ENCODE measurements around the gene RNU4-1.
"Not testable (repeated sequence)": the region's sequence is repeated elsewhere in the genome, so short reads cannot be mapped to it uniquely, and the experiment has no call there.

RNU4-1 gene

DNA sequence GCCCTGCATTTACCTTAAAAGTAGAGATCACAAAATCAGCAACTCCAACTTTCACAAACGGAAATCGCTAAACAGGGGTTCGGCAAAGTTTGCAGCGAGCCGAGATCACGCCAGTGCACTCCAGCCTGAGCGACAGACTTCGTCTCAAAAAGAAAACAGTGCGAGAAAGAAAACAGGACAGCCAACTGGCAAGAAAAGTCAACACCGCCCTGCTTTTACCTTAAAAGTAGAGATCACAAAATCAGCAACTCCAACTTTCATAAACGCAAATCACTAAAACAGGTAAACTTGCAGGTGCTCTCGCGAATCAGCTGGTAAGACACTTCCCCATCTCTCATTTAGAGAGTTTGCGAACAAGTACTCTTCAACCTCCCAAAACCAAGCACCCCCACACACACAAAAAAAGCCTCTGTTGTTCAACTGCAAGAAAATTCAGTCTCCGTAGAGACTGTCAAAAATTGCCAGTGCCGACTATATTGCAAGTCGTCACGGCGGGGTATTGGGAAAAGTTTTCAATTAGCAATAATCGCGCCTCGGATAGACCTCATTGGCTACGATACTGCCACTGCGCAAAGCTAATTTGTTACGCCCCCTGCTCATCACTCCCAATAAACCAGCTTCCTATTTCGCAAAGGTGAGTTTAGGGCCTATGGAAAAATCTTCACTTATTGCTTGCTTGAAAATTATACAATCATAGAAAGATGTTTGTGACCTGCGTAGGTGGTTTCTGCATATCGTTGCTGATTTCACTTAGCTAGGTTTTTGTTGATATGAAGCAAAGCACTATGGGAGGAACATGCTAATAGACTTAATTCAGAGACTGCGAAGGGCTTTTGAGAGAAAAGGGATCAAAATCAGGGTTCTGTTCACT, at the start of gene RNU4-1:
Gene RNU4-1 (minus strand): TSS at position 577 of the 871 bp plus-strand sequence.
- peak within 1 kb of the TSS; percentile 61 for H3K4me3 ChIP-seq (ENCODE audit: low read depth, low read length)
- peak; percentile 79 for DNase-seq (ENCODE audit: low read depth, low spot score)
- ChIA-PET CTCF (interaction anchor here (0.8 to 12.0 kb wide), 5 partner anchors 9 to 94 kb away, joined by 3 to 175 read pairs (median 4); partner anchors contain the start of genes PXN and SIRT4), POLR2A (interaction anchor here (0.6 to 4.9 kb wide), 18 partner anchors 7 to 131 kb away, joined by 3 to 249 read pairs (median 10); partner anchors contain the start of genes PXN, RPLP0 and SIRT4)
- TF ChIP-seq, protein P1, sequence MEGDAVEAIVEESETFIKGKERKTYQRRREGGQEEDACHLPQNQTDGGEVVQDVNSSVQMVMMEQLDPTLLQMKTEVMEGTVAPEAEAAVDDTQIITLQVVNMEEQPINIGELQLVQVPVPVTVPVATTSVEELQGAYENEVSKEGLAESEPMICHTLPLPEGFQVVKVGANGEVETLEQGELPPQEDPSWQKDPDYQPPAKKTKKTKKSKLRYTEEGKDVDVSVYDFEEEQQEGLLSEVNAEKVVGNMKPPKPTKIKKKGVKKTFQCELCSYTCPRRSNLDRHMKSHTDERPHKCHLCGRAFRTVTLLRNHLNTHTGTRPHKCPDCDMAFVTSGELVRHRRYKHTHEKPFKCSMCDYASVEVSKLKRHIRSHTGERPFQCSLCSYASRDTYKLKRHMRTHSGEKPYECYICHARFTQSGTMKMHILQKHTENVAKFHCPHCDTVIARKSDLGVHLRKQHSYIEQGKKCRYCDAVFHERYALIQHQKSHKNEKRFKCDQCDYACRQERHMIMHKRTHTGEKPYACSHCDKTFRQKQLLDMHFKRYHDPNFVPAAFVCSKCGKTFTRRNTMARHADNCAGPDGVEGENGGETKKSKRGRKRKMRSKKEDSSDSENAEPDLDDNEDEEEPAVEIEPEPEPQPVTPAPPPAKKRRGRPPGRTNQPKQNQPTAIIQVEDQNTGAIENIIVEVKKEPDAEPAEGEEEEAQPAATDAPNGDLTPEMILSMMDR (IDR thresholded peaks at IDR 0.05; ENCODE audit: insufficient read depth, low read length, missing control alignments): no peak

DNA sequence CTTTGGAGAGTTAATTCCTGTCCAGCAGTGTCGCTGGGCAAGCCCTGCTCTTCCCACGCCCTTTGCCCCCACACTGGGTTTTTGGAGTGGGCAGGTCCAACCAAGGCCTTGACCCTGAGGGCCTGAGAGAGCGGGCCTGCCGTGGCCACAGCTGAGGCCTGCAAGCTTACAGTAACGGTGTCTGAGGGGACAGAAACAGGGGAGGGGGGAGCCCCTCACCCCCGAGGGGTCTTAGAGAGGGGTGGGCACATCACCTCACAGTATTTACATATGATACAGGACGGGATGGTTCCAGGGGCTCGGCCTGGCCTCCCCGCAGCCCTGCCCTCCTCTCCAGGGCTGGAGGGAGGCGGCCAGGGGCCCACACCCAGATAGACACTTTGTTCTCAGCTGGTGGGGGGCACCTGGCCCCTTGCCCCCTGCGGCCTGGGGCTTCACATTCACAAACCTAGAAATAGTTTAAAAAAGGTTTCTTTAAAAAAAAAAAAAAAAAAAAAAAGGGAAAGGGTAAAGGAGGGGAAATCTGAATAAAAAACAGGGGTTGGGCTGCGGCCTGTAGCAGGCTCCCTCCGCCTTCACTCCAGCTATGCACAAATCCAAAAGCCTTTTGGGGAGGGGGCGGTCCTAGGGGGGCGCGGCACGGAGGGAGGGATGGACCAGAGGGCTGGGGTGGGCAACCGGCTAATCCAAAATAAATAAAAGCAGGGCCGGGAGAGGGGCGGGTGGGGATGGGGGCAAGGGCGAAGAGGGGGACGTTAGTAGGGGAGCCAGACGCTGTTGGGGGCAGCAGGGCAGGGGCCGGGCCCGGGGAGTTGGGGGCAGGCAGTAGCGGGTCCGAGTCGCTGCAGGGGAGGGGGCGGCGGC, 49.4 kb upstream of the RNU4-1 start:
- DNase-seq (ENCODE audit: low read depth, low spot score): no peak
- H3K4me3 ChIP-seq (ENCODE audit: low read depth, low read length): no peak overlapping the region
- ChIA-PET CTCF (interaction anchor here (0.8 to 1.7 kb wide), 3 partner anchors 11 to 15 kb away, joined by 3 to 9 read pairs (median 4); no protein-coding TSS in a partner anchor), POLR2A (no interaction called here)
- TF ChIP-seq, protein P1 (IDR thresholded peaks at IDR 0.05; ENCODE audit: insufficient read depth, low read length, missing control alignments): no peak

DNA sequence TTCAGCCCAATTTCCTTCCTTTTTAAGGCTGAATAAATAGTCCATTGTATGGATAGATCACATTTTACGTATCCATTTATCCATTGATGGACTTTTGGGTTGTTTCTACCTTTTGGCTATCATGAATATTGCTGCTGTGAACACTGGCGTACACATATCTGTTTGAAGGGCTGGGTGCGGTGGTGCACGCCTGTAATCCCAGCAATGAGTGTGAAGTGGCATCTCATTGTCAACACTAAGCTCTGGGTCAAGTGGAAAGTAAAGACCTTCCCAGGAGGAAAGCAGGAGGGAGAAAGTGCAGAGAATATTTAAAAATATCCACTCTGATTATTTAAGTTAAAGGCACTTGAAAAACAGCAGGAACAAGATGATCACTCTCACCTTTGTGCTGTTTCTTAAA, 46.2 kb upstream of the RNU4-1 start:
- TF ChIP-seq, protein P1 (IDR thresholded peaks at IDR 0.05; ENCODE audit: insufficient read depth, low read length, missing control alignments): no peak
- ChIA-PET CTCF (interaction anchor here (1.2 to 2.5 kb wide), 4 partner anchors 12 to 92 kb away, joined by 4 to 6 read pairs (median 4); no protein-coding TSS in a partner anchor), POLR2A (no interaction called here)
- H3K4me3 ChIP-seq (ENCODE audit: low read depth, low read length): no peak overlapping the region
- DNase-seq (ENCODE audit: low read depth, low spot score): no peak

DNA sequence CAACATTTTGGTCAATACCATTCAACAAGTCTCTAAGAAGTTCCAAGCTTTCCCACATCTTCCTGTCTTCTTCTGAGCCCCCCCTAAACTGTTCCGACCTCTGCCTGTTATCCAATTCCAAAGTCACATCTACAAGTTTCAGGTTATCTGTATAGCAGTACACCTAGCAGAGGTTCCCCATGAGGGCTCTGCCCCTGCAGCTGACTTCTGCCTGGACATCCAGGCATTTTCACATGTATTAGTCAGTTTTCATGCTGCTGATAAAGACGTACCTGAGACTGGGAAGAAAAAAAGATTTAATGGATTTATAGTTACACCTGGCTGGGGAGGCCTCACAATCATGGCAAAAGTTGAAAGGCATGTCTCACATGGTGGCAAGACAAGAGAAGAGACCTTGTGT, 44.7 kb upstream of the RNU4-1 start:
- DNase-seq (ENCODE audit: low read depth, low spot score): no peak
- TF ChIP-seq, protein P1 (IDR thresholded peaks at IDR 0.05; ENCODE audit: insufficient read depth, low read length, missing control alignments): no peak
- CTCF ChIA-PET: interaction anchor here (1.0 to 3.2 kb wide), 8 partner anchors 9 to 94 kb away, joined by 3 to 19 read pairs (median 4); partner anchors contain the start of gene PLA2G1B
- no peak overlapping the region for H3K4me3 ChIP-seq (ENCODE audit: low read depth, low read length)
- POLR2A ChIA-PET: no interaction called here

DNA sequence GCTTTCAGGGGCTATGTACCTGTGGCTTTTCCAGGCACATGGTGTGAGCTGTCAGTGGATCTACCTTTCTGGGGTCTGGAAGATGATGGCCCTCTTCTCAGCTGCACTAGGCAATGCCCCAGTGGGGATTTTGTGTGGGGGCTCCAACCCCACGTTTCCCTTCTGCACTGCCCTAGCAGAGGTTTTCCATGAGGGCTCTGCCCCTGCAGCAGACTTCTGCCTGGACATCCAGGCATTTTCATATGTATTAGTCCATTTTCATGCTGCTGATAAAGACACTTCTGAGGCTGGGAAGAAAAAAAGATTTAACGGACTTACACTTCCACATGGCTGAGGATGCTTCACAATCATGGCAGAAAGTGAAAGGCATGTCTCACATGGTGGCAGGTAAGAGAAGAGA, 43.4 kb upstream of the RNU4-1 start:
- H3K4me3 ChIP-seq (ENCODE audit: low read depth, low read length); DNase-seq (ENCODE audit: low read depth, low spot score); POLR2A ChIA-PET: not testable (repeated sequence)
- CTCF ChIA-PET: interaction anchor here (1.2 to 3.2 kb wide), 7 partner anchors 12 to 94 kb away, joined by 3 to 19 read pairs (median 6); no protein-coding TSS in a partner anchor

DNA sequence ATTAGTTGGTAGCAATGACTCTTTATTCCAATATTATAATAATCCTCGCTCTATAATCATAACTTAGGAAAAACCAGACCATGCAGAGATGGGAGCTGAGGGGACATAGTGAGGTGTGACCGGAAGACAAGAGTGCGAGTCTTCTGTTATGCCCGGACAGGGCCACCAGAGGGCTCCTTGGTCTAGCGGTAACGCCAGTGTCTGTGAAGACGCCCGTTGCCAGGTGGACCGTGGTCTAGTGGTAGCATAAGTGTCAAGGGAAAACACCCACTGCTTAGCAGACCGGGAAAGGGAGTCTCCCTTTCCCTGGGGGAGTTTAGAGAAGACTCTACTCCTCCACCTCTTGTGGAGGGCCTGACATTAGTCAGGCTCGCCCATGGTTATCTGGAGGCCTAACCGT, 42.4 kb upstream of the RNU4-1 start:
- TF ChIP-seq, protein P1 (IDR thresholded peaks at IDR 0.05; ENCODE audit: insufficient read depth, low read length, missing control alignments): peak; percentile 68
- H3K4me3 ChIP-seq (ENCODE audit: low read depth, low read length); DNase-seq (ENCODE audit: low read depth, low spot score); POLR2A ChIA-PET: not testable (repeated sequence)
- CTCF ChIA-PET: interaction anchor here (0.7 to 3.2 kb wide), 11 partner anchors 9 to 95 kb away, joined by 3 to 19 read pairs (median 3); no protein-coding TSS in a partner anchor

Data from AG04449 (cell line).